ENCODE measurements around the gene PKNOX2.

PKNOX2 gene

DNA sequence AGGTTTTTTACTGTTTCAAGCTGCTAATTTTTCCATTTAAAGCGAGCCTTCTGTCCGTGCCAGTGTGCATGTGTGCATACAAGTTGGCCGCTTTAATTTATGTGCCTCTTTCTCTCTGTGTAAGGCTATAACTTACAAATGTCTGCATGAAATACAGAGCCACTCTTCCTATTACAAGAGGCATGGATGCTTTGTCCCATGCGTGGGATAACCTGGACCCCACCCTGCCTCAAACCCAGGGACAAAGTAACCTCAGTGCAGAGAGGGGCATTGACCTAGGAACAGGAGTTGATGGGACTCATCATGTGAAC, 28.8 kb downstream of the PKNOX2 start:
- TF ChIP-seq, protein P1, sequence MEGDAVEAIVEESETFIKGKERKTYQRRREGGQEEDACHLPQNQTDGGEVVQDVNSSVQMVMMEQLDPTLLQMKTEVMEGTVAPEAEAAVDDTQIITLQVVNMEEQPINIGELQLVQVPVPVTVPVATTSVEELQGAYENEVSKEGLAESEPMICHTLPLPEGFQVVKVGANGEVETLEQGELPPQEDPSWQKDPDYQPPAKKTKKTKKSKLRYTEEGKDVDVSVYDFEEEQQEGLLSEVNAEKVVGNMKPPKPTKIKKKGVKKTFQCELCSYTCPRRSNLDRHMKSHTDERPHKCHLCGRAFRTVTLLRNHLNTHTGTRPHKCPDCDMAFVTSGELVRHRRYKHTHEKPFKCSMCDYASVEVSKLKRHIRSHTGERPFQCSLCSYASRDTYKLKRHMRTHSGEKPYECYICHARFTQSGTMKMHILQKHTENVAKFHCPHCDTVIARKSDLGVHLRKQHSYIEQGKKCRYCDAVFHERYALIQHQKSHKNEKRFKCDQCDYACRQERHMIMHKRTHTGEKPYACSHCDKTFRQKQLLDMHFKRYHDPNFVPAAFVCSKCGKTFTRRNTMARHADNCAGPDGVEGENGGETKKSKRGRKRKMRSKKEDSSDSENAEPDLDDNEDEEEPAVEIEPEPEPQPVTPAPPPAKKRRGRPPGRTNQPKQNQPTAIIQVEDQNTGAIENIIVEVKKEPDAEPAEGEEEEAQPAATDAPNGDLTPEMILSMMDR (IDR thresholded peaks at IDR 0.05; ENCODE audit: insufficient read depth, low read length, missing control alignments), result no peak
- ChIA-PET POLR2A (no interaction called here), CTCF (interaction anchor here (1.3 kb wide), 1 partner anchor 152 kb away, joined by 3 read pairs; no protein-coding TSS in a partner anchor)
- H3K4me3 ChIP-seq (ENCODE audit: low read depth, low read length), result no peak overlapping the region
- no peak for DNase-seq (ENCODE audit: low read depth, low spot score)

DNA sequence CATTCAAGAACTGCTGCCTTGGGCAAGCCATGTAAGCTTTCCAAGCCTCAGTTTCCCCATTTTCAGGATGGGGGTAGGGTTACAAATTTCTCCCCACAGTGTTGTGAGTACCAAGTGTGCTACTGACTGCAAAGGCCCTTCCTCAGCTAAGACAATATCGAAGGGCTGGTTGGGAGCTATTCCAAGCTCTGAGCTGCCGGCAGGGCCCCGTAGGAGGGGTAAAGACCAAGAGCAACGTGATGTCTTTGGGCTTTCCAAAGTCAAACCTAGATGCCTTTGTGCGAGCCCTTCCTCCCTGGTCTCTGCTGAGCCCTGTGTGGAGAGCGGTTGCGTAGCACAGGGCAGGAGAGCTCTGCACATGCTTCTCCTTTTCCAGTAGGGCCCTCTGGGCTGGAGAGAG, 29.3 kb downstream of the PKNOX2 start:
- no peak overlapping the region for H3K4me3 ChIP-seq (ENCODE audit: low read depth, low read length)
- POLR2A ChIA-PET, result no interaction called here
- no peak for DNase-seq (ENCODE audit: low read depth, low spot score)
- TF ChIP-seq, protein P1 (IDR thresholded peaks at IDR 0.05; ENCODE audit: insufficient read depth, low read length, missing control alignments), result no peak
- CTCF ChIA-PET, result interaction anchor here (0.9 to 1.3 kb wide), 2 partner anchors 29 to 152 kb away, joined by 3 read pairs; partner anchors contain the start of gene PKNOX2

DNA sequence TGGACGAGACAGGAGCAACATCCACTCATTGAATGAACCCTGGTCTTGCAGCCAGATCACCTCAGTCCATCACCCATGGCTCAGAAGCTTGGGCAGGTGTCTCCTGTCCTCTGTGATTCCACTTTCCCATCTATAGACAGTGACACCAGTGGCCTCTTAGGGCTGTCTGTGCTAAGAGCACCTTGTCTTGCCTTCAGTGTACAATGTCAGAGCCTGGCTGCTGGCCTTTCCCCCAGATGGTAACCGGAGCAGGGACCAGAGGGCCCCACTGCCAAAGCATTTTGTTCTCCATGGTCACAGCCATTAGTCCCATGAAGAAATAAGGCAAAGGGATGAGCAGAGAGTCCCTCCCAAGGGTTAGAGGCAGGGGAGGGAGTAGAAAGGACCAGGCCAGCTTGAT, 35.4 kb downstream of the PKNOX2 start:
- DNase-seq (ENCODE audit: low read depth, low spot score), result no peak
- TF ChIP-seq, protein P1 (IDR thresholded peaks at IDR 0.05; ENCODE audit: insufficient read depth, low read length, missing control alignments), result no peak
- POLR2A ChIA-PET, result no interaction called here
- CTCF ChIA-PET, result no interaction called here
- H3K4me3 ChIP-seq (ENCODE audit: low read depth, low read length), result no peak overlapping the region

DNA sequence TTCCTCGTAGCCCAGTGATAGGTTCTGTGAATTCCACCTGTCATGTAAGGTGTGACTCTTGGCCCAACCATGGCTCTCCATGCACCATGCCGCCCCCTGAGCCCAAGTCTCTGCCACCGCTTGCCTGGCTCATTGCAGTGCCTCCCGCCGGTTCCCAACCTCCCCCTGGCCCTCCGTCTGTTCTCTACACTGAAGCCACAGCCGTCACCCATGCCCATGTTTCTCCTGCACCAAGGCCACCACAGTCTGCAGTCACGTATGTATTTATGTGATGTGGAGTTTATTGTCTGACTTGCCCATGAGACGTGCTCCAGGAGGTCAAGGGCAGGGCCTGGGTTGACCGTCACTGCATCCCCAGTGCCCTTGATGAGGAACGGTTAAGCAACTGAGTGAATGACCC, 35.9 kb downstream of the PKNOX2 start:
- ChIA-PET POLR2A (no interaction called here), CTCF (no interaction called here)
- H3K4me3 ChIP-seq (ENCODE audit: low read depth, low read length), result no peak overlapping the region
- TF ChIP-seq, protein P1 (IDR thresholded peaks at IDR 0.05; ENCODE audit: insufficient read depth, low read length, missing control alignments), result no peak
- DNase-seq (ENCODE audit: low read depth, low spot score), result no peak

DNA sequence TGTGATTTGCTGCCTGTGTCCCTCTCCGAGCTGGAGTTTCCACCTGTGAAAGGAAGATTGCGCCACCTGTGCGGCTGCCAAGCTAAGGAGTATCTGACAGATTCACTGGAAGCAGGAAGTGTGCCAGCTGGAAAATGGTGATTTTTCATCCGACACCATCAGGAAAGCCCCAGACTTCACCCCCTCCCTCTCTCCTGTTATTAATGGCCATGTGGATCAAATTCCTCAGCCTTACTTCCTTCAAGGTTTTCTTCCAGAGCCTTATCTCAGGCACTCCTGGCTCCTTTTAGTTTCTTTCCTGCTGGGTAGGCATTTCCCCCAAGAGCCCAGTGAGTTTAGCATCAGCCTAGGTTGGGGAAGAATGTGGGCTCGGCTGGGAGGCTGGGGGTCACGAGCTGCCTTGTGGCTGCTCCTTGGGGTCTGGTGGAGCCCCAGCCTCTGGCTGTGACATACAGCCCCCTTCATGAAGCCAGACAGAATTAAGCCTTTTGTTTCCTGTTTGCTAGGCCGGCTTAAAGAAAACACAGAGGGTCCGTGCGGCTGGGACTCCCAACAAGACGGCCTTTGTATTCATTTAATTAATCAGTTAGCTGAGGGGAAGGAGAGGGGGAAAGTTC, 37.1 kb downstream of the PKNOX2 start:
- no peak overlapping the region for H3K4me3 ChIP-seq (ENCODE audit: low read depth, low read length)
- CTCF ChIA-PET, result no interaction called here
- POLR2A ChIA-PET, result no interaction called here
- TF ChIP-seq, protein P1 (IDR thresholded peaks at IDR 0.05; ENCODE audit: insufficient read depth, low read length, missing control alignments), result no peak
- DNase-seq (ENCODE audit: low read depth, low spot score), result no peak

DNA sequence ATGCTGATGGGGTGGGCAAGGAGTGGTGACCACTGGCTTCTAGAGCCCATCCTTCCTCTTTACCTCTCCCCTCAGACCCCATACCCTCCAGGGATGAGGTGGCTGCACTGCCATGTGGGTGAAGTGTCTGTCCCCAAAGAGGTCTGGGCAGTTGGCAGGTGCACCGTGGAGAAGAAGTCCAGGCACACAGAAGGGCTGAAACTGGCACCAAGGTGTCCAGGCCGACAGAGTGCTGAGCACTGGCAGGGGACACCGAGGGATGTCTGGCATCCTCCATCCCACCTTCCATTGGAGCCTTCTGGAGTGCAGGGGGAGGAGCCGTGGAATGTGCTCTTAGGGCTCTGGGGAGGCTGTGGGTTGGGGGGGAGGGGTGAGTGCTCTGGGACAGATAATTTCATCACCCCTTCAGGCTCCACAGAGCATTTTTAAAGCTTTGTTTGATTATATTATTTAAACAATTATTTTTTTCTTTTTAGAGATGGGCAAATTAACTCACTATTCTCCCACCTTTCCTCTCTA, 37.9 kb downstream of the PKNOX2 start:
- no peak for DNase-seq (ENCODE audit: low read depth, low spot score)
- ChIA-PET POLR2A (no interaction called here), CTCF (no interaction called here)
- TF ChIP-seq, protein P1 (IDR thresholded peaks at IDR 0.05; ENCODE audit: insufficient read depth, low read length, missing control alignments), result no peak
- no peak overlapping the region for H3K4me3 ChIP-seq (ENCODE audit: low read depth, low read length)
